Breast epithelium (tissue), 4 donors: ENCODE data around the gene CALY. TPM values are rescaled to one million over a fixed set of nuclear protein-coding genes. Genes with fewer than 3 reads are reported as not detected.

Experiments
- DNase-seq, 2 donors: peaks; one replicate each; pipeline ENCODE4 v3.0.0-alpha.2; 2019; ENCODE audit warnings: low spot score in 2 of 2
- H3K27ac ChIP-seq, 2 donors: fragments of 200-600 bp; sonication (generic) in 1 of 2; one replicate each; pipeline ENCODE4 v1.5.1; 2016 to 2019; ENCODE audit warnings: mild to moderate bottlenecking in 1 of 2
- H3K27me3 ChIP-seq, 2 donors: fragments of 200-600 bp; sonication (generic) in 1 of 2; one replicate each; pipeline versions ENCODE4 v1.5.1 to v1.6.0; 2017 to 2019; ENCODE audit warnings: control low read depth in 1 of 2, mild to moderate bottlenecking in 1 of 2
- H3K36me3 ChIP-seq: fragments of 200-600 bp; one replicate; pipeline ENCODE4 v1.5.1; 2019
- H3K4me1 ChIP-seq, 2 donors: fragments of 200-600 bp; sonication (generic); one replicate each; pipeline ENCODE4 v1.5.1; 2016 to 2019; ENCODE audit warnings: control low read depth in 1 of 2
- H3K4me3 ChIP-seq, 3 donors: fragments of 200-600 bp; sonication (generic); 1 replicate in 2 of 3; 2 replicates in 1 of 3; pipeline ENCODE4 v1.5.1; 2016 to 2019; ENCODE audit warnings: mild to moderate bottlenecking in 3 of 3, moderate library complexity in 2 of 3
- H3K9me3 ChIP-seq, 2 donors: fragments of 200-600 bp; sonication (generic) in 1 of 2; one replicate each; pipeline ENCODE4 v1.5.1; 2016 to 2019; ENCODE audit warnings: control low read depth in 1 of 2
- POLR2A ChIP-seq: fragments of 450-650 bp; IDR thresholded peaks from one replicate; pipeline ENCODE4 v1.6.1; 2016; ENCODE audit warnings: antibody characterized with exemption, mild to moderate bottlenecking, moderate library complexity
- POLR2AphosphoS5 ChIP-seq, 3 donors: sonication (generic); formaldehyde crosslinking; IDR thresholded peaks; one replicate each; pipeline ENCODE4 v1.6.1; 2017; ENCODE audit warnings: antibody characterized with exemption in 3 of 3
- intact Hi-C: fragments of 100-400 bp; cut with DNase I; formaldehyde crosslinking; loops from one replicate; pipeline ENCODE4 v1.15.1; 2023; ENCODE audit warnings: low total_unique reads
- total RNA-seq, 3 donors: library from RNA; depleted of rRNA; stranded (reverse); fragments of >200 nt; gene quantifications; one replicate each; pipeline ENCODE4 v1.1.0, GENCODE V29; 2016
- TF ChIP-seq, protein P1 (sequence below), 3 donors: fragments of 450-650 bp; IDR thresholded peaks; one replicate each; pipeline ENCODE4 v1.5.1; 2016 to 2017; ENCODE audit warnings: antibody characterized with exemption in 3 of 3, mild to moderate bottlenecking in 3 of 3, moderate library complexity in 3 of 3

CALY gene
- total RNA-seq, 3 donors from 2014 or later, result 0.66 TPM; not detected in 2

DNA sequence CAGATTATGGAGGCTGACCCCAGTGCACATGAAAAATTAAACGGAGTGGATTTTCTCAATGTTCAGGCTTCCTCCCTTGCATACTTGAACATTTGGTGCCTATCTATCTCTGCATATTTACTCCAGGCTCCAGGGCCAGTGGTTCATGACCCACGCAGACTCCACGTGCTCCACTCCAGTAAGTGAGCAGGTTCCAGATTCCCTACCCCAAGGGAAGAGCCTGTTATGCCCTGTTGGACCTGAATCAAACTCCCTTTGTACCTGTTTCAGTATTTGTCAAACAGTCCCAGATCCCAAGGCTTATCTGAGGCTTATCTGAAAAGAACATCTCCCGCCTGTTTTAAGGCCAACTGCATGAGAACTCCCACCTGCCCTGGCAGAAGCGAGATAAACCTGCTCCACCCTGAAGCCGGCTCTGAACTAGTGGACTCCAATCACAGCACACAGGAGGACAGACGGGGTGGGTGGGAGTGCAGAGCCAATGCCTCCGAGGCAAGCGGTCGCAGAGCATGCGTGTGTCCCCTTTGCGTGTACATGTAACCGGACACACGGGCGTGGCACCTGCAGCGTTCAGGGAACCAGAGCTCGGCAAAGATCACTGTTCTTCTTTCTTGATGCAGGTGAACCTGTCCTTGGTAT is 23.4 kb upstream of the CALY start:
- no peaks in the 10 kb centered on the region for H3K36me3 ChIP-seq
- no peak overlapping the region for H3K4me3 ChIP-seq
- TF ChIP-seq, protein P1, sequence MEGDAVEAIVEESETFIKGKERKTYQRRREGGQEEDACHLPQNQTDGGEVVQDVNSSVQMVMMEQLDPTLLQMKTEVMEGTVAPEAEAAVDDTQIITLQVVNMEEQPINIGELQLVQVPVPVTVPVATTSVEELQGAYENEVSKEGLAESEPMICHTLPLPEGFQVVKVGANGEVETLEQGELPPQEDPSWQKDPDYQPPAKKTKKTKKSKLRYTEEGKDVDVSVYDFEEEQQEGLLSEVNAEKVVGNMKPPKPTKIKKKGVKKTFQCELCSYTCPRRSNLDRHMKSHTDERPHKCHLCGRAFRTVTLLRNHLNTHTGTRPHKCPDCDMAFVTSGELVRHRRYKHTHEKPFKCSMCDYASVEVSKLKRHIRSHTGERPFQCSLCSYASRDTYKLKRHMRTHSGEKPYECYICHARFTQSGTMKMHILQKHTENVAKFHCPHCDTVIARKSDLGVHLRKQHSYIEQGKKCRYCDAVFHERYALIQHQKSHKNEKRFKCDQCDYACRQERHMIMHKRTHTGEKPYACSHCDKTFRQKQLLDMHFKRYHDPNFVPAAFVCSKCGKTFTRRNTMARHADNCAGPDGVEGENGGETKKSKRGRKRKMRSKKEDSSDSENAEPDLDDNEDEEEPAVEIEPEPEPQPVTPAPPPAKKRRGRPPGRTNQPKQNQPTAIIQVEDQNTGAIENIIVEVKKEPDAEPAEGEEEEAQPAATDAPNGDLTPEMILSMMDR (IDR thresholded peaks at IDR 0.05), result no peak
- TF ChIP-seq POLR2AphosphoS5 (IDR thresholded peaks at IDR 0.05), result no peak
- TF ChIP-seq POLR2A, result no peak
- H3K4me1 ChIP-seq, result peaks cover 0 to 4% of the 10 kb centered on the region in 2 donors
- H3K27me3 ChIP-seq, result no peaks in the 10 kb centered on the region
- no peak for DNase-seq
- no peak overlapping the region for H3K27ac ChIP-seq
- intact Hi-C loops, result no loop called here
- no peaks in the 10 kb centered on the region for H3K9me3 ChIP-seq

GRCh38 chr10:133359554-133359971 is 22.9 kb upstream of the CALY start:
- Histone ChIP-seq H3K27ac (no peak overlapping the region), H3K4me3 (no peak overlapping the region), H3K36me3 (no peaks in the 10 kb centered on the region), H3K27me3 (no peaks in the 10 kb centered on the region), H3K9me3 (no peaks in the 10 kb centered on the region), H3K4me1 (peaks cover 0 to 4% of the 10 kb centered on the region in 2 donors)
- intact Hi-C loops, result no loop called here
- no peak for DNase-seq
- no peak for TF ChIP-seq POLR2A
- TF ChIP-seq POLR2AphosphoS5 (IDR thresholded peaks at IDR 0.05), result no peak
- TF ChIP-seq, protein P1 (IDR thresholded peaks at IDR 0.05), result no peak

GRCh38 chr10:133358925-133359310 is 22.2 kb upstream of the CALY start:
- Histone ChIP-seq H3K27me3 (no peaks in the 10 kb centered on the region), H3K36me3 (no peaks in the 10 kb centered on the region), H3K4me1 (peaks cover 0 to 4% of the 10 kb centered on the region in 2 donors), H3K27ac (peak overlapping the region in 1 of 2 donors; percentile 79), H3K9me3 (no peaks in the 10 kb centered on the region), H3K4me3 (no peak overlapping the region)
- TF ChIP-seq POLR2A, result no peak
- intact Hi-C loops, result no loop called here
- DNase-seq, result no peak

GRCh38 chr10:133358162-133358924 is 21.6 kb upstream of the CALY start:
- no peaks in the 10 kb centered on the region for H3K27me3 ChIP-seq
- peak overlapping the region; percentile 67 to 76 (median 72) for H3K4me3 ChIP-seq
- H3K27ac ChIP-seq, result peak overlapping the region; percentile 17 to 79
- H3K36me3 ChIP-seq, result no peaks in the 10 kb centered on the region
- no peak for DNase-seq
- intact Hi-C loops, result no loop called here
- no peaks in the 10 kb centered on the region for H3K9me3 ChIP-seq
- TF ChIP-seq, protein P1 (IDR thresholded peaks at IDR 0.05), result no peak
- TF ChIP-seq POLR2A (no peak), POLR2AphosphoS5 (IDR thresholded peaks at IDR 0.05) (no peak)
- peaks cover 0 to 4% of the 10 kb centered on the region in 2 donors for H3K4me1 ChIP-seq

- TF ChIP-seq, protein P1 (IDR thresholded peaks at IDR 0.05), result no peak
- TF ChIP-seq POLR2AphosphoS5 (IDR thresholded peaks at IDR 0.05) (no peak), POLR2A (no peak)
- H3K4me1 ChIP-seq, result peaks cover 0 to 4% of the 10 kb centered on the region in 2 donors
- H3K36me3 ChIP-seq, result no peaks in the 10 kb centered on the region
- no peaks in the 10 kb centered on the region for H3K27me3 ChIP-seq
- H3K27ac ChIP-seq, result peak within 1 kb of the TSS; percentile 57 to 79
- DNase-seq, result no peak
- H3K9me3 ChIP-seq, result no peaks in the 10 kb centered on the region
- peak within 1 kb of the TSS; percentile 67 to 76 (median 72) for H3K4me3 ChIP-seq
- intact Hi-C loops, result loop anchor here (2.0 kb wide), 1 partner anchor 21 kb away; the partner anchor contains the start of gene PAOX
Observed at GRCh38 chr10:133357285-133358161, 20.8 kb upstream of the CALY start, which contains the start of gene FUOM. FUOM (minus strand) TSS chr10:133358019; CDS start chr10:133358007, 12 bp downstream.
